Umbilical cord (tissue), 2 donors: ENCODE data around the gene POLR3A. TPM values are rescaled to one million over a fixed set of nuclear protein-coding genes. Genes with fewer than 3 reads are reported as not detected.
A peak's percentile ranks its signal among the peaks of the same experiment; 100 is the strongest.

Source experiments
- DNase-seq: peaks from one replicate; pipeline ENCODE4 v3.0.0-alpha.2; 2015; ENCODE audit warnings: low spot score
- total RNA-seq: library from RNA; depleted of rRNA; stranded (reverse); fragments of >200 nt; gene quantifications from one replicate; pipeline ENCODE4 v1.2.3, GENCODE V29; 2014; ENCODE audit warnings: low replicate concordance; ENCODE audit not compliant: insufficient read depth

The POLR3A gene
- total RNA-seq, 1 donor from 2014 or later = 18.3 TPM

DNA sequence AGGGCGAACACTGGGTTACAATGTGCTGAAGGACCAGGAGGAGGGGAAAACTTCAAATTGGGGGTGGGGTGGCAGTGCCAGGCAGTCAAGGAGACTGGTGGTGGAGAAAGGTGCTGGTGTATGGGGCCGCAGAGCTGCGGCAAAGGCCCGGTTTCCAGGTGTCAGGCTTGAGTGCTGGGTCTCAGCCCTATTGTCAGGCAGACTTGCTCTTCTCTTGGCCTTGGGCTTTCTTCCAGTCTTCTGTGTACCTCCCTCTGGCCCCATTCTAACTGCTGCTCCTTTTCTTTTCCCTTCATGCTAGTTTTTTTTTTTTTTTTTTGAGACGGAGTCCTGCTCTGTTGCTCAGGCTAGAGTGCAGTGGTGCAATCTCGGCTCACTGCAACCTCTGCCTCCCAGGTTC is 51.0 kb downstream of the POLR3A start:
- no peak for DNase-seq

GRCh38 chr10:77977934-77978333 is 51.4 kb downstream of the POLR3A start:
- no peak for DNase-seq

DNA sequence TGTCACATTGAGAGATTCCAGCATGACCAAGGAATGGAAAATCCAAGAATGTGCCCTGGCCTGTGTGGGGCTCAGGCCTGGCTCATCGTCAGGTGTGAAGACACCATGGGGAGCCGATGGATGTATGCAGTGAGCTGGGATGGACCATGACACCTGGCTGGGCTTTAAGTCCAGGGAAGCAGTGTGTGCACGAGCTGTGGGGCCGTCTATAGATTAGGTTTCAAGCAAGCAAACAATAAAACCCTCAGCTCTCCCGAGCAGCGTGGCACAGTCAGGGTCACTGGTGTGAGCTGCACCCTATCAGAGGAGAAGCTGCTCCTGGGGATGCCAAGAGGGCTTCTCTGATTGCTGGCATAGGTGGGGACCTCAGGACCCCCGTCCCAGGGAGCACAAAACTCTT is 52.3 kb downstream of the POLR3A start:
- no peak for DNase-seq

GRCh38 chr10:77975086-77975666 is 54.1 kb downstream of the POLR3A start:
- DNase-seq = no peak

DNA sequence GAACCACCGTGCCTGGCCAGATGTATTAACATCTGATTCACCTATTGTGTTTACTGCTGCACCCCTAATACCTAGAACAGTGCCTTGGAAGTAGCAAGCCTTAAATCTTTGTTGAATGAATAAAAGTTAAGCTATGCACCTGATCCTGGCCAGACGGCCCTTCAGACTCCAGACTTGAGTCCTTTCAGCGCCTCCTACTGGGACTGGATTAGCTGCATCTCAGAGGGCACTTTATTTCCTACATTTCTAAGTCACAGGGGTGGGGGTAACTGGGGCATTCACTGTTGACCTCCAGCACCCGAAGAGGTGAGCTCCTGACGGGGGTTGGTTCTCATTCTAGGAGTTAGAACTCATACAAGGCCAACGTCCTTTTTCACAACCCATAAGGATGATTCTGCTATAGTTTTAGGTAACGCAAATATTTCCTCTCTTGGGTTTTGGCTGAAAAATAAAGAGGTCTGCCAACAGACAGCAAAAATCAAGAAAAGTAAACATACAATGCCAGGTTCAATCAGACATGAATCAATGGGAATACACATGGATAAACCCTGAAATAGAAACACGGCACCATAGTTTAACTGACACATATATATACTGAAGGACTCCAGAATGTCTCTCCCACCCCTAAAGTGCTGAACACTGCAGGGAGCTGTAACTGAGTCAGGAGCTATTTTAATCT is 54.8 kb downstream of the POLR3A start:
- DNase-seq = no peak

DNA sequence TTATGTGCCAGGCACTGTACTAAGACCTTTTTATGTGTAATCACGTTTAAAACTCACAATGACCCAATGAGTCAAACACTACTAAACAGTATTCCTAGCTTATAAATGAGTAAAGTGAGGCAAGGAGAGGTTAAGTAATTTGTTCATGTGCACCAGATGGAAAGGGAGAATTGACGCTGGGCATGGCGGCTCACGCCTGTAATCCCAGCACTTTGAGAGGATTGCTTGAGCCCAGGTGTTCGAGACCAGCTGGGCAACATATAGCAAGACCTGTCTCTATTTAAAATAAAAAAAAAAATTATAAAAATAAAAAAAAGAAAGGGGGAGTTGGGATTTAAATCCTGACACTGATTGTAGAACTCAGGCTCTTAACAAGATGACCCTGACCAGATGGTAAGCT is 56.0 kb downstream of the POLR3A start:
- no peak for DNase-seq

- no peak for DNase-seq
Observed at GRCh38 chr10:77972148-77972547, 57.2 kb downstream of the POLR3A start.

DNA sequence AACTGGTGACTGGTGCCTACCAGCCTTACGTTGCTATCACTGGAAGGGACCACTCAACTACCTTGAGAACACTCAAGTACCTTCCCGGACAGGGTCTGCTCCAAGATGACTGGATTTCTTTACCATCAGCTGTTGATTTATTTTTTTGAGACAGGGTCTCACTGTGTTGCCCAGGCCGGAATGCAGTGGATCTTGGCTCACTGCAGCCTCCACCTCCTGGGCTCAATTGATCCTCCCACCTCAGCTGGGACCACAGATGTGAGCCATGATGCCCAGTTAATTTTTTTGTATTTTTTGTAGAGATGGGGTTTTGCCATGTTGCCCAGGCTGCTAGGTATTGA is 57.5 kb downstream of the POLR3A start:
- no peak for DNase-seq

DNA sequence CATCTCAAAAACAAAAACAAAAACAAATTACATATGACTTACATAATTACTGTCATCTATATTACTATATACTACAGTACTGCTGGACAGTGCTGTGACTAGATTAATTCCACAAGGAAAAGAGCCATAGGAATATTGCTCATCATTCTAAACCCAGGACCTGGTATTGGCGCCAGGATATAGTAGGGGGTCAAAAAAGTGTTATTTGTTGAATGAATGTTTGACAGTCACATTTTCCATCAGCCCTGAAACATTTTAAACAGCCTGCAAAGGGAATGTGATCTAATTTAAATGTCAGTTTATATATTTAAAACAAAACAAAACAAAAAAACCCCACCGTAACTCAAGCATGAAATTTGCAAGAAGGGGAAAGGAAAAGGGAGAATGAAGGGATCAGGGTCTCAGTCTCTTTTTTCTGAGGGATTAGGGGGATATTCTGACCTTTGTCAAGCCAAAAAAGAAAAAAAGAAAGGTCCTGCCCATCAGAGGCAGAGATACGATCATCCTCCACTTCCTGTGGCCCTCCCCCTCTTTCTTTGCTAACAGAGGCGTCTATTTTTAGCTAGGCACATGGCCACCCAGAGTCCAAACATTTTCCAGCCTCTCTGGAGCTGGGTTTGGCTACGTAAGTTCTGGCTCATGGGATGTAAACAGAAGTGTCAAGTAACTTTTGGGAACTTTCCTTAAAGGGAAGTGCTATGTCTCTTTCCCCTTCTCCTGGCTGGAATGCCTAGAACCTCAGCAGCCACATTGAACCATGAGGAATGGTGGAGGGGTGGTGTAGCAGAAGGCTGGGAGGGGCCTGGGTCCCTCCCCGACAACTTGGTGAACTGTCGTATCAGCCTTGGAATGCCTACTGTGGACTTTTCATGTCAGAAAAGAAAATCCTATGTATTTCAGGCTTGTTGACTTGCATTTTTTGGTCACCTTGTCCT is 58.2 kb downstream of the POLR3A start:
- DNase-seq = peak; percentile 88

DNA sequence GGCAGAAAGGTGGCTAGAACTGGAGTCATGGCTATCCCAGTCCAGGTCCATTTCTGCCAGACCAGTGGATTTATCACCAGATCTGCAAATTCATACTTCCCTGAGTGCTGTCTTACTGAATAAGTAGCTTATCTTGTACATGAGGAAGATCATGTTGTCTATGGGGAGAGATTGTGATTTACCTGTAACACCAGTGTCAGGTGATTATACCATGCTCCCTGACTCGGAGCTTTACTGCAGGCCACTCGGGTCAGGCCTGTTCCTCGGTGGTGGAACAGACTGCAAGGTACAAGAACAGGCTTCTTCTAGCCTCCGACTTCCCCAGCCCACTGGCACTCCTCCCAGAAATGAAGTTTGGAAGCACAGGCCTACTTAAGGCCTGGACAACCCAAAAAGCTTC is 60.2 kb downstream of the POLR3A start:
- DNase-seq = peak; percentile 42

GRCh38 chr10:77967611-77968022 is 61.7 kb downstream of the POLR3A start:
- no peak for DNase-seq

DNA sequence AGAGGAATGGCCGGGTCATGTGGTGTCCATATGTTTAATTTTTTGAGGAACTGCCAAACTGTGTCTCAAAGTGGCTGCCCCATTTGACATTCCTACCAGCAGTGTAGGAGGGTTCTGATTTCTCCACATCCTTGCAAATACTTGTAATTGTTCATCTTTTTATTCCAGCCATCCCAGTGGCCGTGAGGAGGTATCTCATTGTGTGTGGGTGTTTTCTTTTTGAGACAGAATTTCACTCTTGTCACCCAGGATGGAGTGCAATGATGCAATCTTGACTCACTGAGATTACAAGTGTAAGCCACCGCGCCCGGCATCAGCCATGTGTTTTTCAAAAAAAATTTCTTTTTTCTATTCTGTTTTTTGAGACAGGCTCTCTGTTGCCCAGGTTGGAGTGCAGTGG is 64.0 kb downstream of the POLR3A start:
- no peak for DNase-seq

DNA sequence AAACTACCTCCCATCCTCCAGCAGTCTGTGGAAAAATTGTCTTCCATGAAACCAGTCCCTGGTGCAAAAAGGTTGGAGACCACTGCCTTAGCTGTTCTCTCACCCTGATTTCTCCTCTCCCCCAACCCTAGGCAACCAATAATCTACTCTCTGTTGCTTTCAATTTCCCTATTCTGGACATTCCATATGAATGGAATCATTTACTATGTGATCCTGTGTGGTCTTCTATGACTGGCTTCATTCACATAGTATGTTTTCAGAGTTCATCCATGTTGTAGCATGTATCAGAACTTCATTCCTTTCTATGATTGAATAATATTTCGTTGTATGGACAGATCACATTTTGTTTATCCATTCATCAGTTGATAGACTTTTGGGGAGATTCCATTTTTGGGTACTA is 64.5 kb downstream of the POLR3A start:
- DNase-seq = no peak

DNA sequence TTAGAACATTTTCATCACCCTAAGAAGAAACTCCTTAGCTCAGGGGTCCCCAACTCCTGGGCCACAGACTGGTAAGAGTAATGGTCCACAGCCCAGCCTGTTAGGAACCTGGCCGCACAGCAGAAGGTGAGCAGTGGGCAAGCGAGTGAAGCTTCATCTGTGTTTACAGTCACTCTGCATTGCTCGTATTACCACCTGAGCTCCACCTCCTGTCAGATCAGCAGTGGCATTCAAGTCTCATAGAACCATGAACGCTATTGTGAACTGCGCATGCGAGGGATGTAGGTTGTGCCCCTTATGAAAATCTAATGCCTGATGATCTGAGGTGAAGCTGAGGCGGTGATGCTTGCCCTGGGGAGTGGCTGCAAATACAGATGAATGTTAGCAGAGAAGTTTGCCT is 65.4 kb downstream of the POLR3A start:
- DNase-seq = no peak

DNA sequence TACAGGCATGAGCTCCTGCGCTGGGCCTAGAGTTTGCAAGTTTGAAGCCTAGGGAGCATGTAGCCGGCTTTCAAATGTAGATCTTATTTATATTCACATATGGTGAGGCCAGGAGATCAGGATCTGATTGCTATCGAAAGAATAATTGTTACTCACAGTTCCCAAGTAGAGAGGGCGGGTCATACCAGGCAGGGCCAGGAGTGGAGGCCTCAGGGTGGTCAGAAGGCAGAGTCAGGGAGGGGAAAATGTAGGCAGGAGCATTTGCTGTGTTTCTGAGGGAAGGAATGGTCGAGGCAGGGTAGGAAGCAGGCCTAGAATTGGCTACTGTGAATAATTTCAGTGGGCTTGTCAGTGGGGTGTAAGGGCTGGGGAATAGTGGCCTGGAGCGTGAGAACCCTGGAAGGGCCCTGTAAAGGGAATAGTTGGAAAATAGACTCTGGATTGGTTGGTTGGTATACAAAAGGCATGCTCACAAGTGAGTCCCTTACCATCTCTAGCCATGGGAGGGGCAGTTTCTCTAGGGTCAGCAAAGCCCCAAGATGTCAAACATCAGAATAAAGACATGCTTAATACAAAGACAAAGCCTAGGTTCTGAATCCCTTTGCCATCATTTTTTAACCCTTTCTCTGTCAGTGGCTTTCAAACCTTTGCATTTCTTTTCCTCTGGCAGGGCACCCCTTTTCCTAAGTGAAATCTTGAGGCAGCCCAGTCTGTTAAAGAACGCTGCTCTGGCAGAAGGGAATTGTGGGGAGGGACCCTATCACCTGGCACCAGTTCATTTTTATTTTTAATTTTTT is 66.8 kb downstream of the POLR3A start:
- DNase-seq = no peak

- no peak for DNase-seq
Observed at GRCh38 chr10:77961668-77962067, 67.6 kb downstream of the POLR3A start.

DNA sequence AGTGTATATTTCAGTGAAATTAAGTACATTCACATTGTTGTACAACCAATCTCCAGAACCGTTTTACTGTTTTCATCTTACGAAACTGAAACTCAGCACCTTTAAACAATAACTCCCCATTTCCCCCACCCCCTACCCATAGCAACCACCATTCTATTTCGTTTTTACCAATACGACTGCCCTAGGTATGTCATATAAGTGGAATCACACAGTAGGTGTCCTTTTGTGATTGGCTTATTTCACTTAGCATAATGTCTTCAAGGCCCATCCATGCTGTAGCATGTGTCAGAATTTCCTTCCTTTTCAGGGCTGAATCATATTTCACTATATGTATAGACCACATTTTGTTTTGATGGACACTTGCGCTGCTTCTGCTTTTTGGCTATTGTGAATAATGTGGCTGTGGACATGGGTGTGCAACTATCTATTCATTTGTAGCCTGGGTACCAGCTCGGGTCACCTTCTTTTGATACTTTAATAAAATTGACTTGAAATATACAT is 68.4 kb downstream of the POLR3A start:
- no peak for DNase-seq

DNA sequence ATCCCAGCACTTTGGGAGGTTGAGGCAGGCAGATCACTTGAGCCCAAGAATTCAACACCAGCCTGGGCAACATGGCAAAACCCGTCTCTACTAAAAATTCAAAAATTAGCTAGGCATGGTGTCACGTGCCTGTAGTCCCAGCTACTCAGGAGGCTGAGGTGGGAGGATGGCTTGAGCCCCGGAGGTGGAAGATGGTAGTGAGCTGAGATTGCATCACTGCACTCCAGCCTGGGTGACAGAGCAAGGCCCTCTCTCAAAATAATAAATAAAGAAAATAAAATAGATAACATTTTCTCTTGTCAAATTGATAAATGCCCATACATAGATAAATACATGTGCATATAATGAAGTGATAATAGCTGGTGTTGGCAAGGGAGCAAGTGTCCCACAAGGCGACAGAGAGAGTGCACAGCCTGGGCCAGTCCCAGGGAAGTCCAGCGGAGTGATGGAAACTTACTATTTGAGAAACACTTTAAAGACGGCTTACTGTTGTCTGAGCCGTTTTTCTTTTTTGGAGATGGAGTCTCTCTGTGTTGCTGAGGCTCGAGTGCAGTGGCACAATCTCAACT is 69.3 kb downstream of the POLR3A start:
- no peak for DNase-seq

GRCh38 chr10:77959384-77959783 is 69.9 kb downstream of the POLR3A start:
- no peak for DNase-seq

DNA sequence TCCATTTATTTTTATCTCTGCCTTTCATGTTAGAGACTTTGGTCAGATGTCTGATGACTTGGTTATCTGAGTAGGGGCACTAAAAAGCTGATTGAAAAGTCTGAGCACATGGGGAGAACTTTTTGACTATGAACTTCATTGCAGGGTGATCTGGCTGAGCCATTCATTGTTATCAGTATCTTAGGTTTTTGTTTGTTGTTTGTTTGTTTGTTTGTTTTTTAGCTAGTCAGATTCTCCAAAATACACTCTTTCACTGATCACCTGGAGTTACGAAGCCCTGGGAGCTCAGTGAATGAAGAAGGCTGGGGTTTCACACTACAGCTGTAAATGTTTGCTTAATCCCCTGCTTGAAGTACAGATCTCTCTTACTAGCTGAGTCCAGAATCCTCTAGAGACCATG is 74.2 kb downstream of the POLR3A start:
- DNase-seq = no peak

DNA sequence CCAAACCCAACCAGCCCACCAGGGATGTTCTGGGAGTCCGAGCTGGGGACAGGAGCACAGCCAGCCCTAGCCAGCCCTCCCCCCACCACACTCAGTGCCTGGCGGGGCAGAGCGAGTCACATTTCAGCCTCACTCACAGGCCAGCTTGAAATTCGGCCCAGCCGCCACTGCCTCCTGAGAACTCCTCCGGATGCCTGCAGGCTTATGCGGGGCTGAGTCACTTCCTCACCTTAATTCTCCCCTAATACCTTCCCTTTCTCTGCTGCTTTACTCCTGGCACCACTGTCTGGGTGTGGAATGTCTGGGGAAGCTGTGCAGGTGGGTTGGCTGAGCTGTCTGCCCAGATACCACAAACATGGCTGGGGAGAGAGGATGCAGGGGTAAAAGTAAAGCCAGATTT is 80.1 kb downstream of the POLR3A start:
- no peak for DNase-seq
